ENCODE results near the gene GOLGA2. TPM values are rescaled to one million over a fixed set of nuclear protein-coding genes. Genes with fewer than 3 reads are reported as not detected.

GOLGA2 gene
- total and polyA plus RNA-seq, 2 of the 13 experiments (the other 11 are each of a cell fraction or from before 2014, with no cell fraction given): 45.3 to 45.8 TPM

DNA sequence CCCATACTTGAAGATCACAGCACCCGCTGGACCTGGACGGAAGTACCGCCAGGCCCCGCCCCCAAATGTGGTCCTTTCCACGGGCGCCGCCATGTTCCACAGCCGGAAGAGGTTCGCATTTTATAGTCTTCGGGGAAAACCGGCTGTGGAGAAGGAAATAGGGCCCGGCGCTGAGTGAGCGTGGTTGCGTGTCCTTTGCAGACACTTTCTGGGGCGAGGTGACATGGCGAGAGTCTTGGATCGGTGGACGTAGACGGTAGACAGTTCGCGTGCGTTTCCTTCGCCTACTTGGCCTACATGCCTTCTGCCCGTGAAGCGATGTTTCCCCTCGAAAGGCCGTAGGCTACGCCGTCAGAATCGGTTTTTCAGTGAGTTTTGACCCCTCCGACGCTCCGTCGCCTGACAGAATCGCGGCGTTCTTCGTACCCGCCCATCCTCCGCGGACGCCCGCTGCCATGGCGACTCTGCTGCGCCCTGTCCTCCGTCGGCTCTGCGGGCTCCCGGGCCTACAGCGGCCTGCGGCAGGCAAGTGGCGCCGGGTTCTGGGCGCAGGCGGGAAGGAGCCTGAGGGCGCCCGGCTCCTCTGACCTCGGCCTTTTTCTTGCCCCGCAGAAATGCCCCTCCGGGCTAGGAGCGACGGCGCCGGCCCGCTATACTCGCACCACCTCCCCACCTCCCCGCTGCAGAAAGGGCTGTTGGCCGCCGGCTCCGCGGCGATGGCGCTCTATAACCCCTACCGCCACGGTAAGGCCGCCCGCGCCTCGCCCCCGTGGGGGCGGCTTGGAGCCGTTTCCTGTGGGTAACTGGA is 46.8 kb upstream of the GOLGA2 start, which contains the start of the genes COQ4 and TRUB2 (continued):
- peak; percentile 68 for TF ChIP-seq ZMYM3 (CRISPR knock-in tag; IDR thresholded peaks at IDR 0.05)
- 0 out of 2 replicates have a peak, but pooled peaks have one; percentile 49 for TF ChIP-seq NFE2L1 (CRISPR knock-in tag; IDR thresholded peaks at IDR 0.05; ENCODE audit: borderline replicate concordance)
- TF ChIP-seq ETV6 (CRISPR knock-in tag; conservative IDR thresholded peaks at IDR 0.05): no peak
- no peak for TF ChIP-seq ZNF720 (CRISPR knock-in tag; IDR thresholded peaks at IDR 0.05)
- TF ChIP-seq, protein P1, sequence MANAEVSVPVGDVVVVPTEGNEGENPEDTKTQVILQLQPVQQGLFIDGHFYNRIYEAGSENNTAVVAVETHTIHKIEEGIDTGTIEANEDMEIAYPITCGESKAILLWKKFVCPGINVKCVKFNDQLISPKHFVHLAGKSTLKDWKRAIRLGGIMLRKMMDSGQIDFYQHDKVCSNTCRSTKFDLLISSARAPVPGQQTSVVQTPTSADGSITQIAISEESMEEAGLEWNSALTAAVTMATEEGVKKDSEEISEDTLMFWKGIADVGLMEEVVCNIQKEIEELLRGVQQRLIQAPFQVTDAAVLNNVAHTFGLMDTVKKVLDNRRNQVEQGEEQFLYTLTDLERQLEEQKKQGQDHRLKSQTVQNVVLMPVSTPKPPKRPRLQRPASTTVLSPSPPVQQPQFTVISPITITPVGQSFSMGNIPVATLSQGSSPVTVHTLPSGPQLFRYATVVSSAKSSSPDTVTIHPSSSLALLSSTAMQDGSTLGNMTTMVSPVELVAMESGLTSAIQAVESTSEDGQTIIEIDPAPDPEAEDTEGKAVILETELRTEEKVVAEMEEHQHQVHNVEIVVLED (CRISPR knock-in tag; IDR thresholded peaks at IDR 0.05; ENCODE audit: borderline replicate concordance): peak; percentile 91
- TF ChIP-seq SNRNP70 (IDR thresholded peaks at IDR 0.05; ENCODE audit: low read depth, low read length): no peak
- no peak for TF ChIP-seq TCF12 (IDR thresholded peaks at IDR 0.05)
- TF ChIP-seq TCF12 (CRISPR knock-in tag; IDR thresholded peaks at IDR 0.05): peak; percentile 30; the same call in 1 of the 2 replicates
- no peak for TF ChIP-seq MIXL1 (CRISPR knock-in tag; IDR thresholded peaks at IDR 0.05)
- TF ChIP-seq ZNF20 (CRISPR knock-in tag; IDR thresholded peaks at IDR 0.05): no peak
- TF ChIP-seq, protein P2, sequence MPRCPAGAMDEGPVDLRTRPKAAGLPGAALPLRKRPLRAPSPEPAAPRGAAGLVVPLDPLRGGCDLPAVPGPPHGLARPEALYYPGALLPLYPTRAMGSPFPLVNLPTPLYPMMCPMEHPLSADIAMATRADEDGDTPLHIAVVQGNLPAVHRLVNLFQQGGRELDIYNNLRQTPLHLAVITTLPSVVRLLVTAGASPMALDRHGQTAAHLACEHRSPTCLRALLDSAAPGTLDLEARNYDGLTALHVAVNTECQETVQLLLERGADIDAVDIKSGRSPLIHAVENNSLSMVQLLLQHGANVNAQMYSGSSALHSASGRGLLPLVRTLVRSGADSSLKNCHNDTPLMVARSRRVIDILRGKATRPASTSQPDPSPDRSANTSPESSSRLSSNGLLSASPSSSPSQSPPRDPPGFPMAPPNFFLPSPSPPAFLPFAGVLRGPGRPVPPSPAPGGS (CRISPR knock-in tag; IDR thresholded peaks at IDR 0.05): peak; percentile 55; the same call in 1 of the 2 replicates
- peak; percentile 90; the same call in 1 of the 2 replicates for TF ChIP-seq ZNF335 (CRISPR knock-in tag; IDR thresholded peaks at IDR 0.05)
- TF ChIP-seq EP300 (IDR thresholded peaks at IDR 0.05; ENCODE audit: low read depth in 2 of 2, low read length in 2 of 2): peak in 1 of 2 experiments; percentile 12; a peak in 1 of 4 replicates
- TF ChIP-seq EP300 (CRISPR knock-in tag; IDR thresholded peaks at IDR 0.05; ENCODE audit: borderline replicate concordance): no peak
- TF ChIP-seq, protein P3, sequence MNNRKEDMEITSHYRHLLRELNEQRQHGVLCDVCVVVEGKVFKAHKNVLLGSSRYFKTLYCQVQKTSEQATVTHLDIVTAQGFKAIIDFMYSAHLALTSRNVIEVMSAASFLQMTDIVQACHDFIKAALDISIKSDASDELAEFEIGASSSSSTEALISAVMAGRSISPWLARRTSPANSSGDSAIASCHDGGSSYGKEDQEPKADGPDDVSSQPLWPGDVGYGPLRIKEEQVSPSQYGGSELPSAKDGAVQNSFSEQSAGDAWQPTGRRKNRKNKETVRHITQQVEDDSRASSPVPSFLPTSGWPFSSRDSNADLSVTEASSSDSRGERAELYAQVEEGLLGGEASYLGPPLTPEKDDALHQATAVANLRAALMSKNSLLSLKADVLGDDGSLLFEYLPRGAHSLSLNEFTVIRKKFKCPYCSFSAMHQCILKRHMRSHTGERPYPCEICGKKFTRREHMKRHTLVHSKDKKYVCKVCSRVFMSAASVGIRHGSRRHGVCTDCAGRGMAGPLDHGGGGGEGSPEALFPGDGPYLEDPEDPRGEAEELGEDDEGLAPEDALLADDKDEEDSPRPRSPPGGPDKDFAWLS (CRISPR knock-in tag; IDR thresholded peaks at IDR 0.05; ENCODE audit: borderline replicate concordance): no peak
- TF ChIP-seq RARA (CRISPR knock-in tag; IDR thresholded peaks at IDR 0.05): peak; percentile 16; the same call in 1 of the 2 replicates
- TF ChIP-seq IRF2 (CRISPR knock-in tag; IDR thresholded peaks at IDR 0.05): peak; percentile 89
- TF ChIP-seq ZNF510 (CRISPR knock-in tag; IDR thresholded peaks at IDR 0.05; ENCODE audit: low read depth): no peak
- peak; percentile 81 for TF ChIP-seq RBM22 (optimal IDR thresholded peaks at IDR 0.05; ENCODE audit: low read length)
- TF ChIP-seq, protein P4, sequence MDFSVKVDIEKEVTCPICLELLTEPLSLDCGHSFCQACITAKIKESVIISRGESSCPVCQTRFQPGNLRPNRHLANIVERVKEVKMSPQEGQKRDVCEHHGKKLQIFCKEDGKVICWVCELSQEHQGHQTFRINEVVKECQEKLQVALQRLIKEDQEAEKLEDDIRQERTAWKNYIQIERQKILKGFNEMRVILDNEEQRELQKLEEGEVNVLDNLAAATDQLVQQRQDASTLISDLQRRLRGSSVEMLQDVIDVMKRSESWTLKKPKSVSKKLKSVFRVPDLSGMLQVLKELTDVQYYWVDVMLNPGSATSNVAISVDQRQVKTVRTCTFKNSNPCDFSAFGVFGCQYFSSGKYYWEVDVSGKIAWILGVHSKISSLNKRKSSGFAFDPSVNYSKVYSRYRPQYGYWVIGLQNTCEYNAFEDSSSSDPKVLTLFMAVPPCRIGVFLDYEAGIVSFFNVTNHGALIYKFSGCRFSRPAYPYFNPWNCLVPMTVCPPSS (IDR thresholded peaks at IDR 0.05): no peak
- TF ChIP-seq RAD51 (IDR thresholded peaks at IDR 0.05; ENCODE audit: borderline replicate concordance): no peak; the same call in 1 of the 2 replicates

Data from HepG2 (cell line).